Stimulated activated CD4-positive, alpha-beta T cell treated with anti-CD3 and anti-CD28 coated beads, TNF-alpha, amount 100 ng/mL, for 1 hour (primary cell): ENCODE results near the gene OPTC.
"Not testable (repeated sequence)": the region's sequence is repeated elsewhere in the genome, so short reads cannot be mapped to it uniquely, and the experiment has no call there.

ENCODE experiments used
- DNase-seq, 3 donors: peaks; one replicate each; pipeline ENCODE4 v3.0.0-alpha.2; 2020; ENCODE audit warnings: low read depth in 3 of 3, low spot score in 1 of 3

Gene OPTC

DNA sequence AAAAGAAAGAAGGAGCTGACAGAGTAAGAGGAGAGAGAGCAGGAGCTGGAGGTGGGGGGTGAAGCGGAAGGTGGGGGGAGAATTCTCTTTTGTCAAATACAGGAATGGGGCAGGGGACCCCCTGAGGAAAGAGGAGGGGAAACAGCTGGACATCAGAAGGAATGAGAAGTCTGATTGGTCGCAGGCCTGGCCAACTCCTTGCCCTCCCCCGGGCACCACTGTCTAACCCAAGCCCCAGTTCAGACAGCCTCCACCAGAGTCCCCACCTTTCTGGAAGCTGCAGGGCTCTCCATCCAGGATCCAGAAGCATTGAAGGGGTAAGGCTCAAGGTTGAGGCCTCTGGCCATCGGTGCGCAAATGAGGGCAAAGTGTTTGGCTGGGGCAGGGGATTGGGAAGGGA lies at the start of gene OPTC:
Gene OPTC (plus strand): TSS at position 253 of the 400 bp plus-strand sequence. CDS start 1,853 bp downstream, outside the sequence.
- DNase-seq: no peak

DNA sequence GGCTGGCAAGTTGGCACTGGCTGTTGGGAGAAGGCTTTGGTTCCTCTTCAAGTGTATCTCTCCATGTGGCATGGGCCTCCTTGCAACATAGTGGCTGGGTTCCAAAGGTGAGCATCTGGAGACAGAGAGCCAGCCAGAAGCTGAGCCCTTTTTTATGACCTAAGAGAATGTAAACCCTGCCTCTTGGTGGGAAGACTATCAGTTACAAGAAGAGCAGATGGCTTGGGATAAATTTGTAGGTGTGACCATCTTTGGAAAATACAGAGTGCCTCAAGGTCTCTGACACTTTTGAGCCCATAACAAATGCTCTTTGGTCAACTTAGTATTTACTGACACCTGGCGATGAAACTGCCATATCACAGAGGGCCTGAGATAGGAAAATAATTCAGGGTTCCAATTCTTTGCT lies 49.8 kb upstream of the OPTC start:
- DNase-seq: no peak

GRCh38 chr1:203447151-203447550 lies 46.8 kb upstream of the OPTC start:
- DNase-seq: no peak

GRCh38 chr1:203447598-203447997 lies 46.4 kb upstream of the OPTC start:
- not testable (repeated sequence) for DNase-seq

DNA sequence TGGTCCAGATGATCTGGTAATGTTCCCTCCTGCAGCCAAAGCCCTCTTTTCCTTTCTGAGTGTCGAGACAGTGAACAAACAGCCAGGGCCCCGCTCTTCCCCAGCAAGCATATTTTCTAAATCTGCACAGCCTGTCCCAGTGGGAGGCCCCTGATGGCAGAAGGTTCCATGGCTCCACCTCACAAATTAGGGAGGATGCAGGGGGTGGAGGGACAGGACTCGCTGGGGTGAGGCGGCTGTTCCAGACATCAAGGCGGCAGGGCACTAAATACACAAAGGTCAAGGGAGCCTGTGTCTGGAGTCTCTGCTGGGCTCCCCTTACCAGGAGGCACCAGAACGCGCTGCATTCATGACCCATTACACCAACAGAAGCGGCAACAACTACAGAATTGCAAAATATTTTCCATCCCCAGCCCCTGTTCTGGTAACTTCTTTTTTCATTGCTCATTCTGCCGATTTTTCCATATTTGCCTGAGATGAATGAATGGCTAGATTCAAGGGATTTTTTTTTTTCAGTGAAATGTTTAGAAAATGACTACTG lies 45.4 kb upstream of the OPTC start:
- no peak for DNase-seq

DNA sequence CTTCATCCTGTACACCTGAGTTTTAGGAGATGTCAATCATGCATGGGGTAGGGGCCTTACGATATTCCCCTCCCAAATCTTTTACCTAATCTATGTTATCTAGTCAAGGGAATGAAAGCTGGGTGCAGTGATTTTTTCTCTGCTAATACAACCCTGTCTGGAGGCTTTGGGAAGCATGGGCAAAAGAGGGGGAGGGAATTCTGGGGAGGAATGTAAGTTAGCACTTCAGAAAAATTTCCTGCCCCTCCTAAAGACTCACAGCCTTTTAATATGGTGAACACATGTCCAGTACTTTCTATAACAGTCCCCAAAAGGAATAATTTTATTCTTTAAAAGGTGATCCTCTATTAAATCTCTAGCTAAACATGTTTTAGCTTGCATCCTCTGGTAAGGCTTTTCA lies 44.0 kb upstream of the OPTC start:
- DNase-seq: no peak

DNA sequence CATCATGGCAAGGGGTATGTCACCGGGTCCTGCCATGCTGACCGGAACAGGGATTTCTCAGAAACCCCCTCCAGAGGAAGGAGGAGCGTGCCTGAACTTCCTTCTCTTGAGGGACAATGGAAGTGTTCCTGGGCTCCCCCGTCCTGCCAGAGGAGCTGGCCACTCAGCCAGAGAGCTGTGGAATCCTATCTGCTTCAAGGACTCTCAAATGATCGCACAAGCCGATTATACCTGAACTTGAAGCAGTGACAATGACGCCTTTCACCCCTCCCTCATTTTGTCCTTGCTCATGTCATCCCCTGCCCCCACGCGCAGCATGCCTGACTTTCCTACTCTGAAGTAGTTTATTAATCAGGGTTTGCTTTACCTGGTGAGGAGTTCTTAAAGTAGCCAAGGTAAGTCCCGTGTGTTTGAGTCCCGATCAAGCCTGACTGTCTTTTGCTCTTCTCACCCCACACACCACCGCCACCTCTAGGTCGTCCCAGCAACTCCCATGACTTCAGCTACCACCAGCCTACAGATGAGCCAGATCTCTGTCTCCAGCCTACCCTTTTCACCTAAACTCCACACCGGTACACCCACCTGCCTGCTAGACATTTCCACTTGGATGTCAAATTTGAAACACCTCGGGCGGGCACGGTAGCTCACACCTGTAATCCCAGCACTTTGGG lies 43.3 kb upstream of the OPTC start:
- no peak for DNase-seq

DNA sequence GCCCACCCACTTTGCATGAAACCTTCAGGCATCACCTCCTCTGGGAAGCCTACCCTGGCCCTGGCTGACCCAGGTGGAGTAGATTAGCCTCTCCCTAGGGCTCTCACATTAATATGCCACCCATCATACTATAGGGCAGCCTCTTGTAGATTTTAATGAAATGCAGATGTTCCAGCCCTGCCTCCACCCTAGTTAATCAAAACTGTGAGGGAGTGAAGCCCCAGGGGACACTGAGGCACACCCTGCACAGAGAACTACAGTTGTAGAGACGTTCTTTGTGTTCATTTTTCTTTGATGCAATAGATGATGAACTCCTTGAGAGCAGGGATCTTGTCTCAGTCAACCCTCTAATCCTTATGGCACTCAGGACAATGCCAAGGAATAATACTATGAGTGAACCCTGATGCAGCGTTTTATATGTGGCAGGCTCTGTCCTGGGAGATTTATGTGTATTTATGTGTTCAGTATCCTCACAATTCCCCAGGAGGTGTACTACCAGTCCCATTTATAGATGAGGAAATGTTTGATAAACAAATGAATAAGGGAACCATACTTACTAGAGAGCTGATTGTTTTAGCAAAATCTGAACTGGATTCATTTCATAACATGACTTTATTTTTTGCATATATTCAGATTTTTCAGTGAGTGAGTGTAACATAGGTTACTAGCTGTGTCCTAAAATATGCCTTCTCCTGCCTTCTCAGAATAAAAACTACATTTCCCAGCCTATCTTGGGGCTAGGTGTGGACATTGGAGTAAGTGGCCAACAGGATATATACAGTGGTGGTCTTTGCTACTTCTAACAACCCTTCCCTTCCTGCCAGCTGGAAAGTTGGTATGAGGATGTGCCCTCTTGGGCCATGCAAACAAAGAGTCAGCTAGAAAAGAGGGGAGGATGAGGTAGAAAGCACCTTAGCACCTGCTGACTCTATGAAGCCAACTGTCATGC lies 41.8 kb upstream of the OPTC start:
- no peak for DNase-seq

DNA sequence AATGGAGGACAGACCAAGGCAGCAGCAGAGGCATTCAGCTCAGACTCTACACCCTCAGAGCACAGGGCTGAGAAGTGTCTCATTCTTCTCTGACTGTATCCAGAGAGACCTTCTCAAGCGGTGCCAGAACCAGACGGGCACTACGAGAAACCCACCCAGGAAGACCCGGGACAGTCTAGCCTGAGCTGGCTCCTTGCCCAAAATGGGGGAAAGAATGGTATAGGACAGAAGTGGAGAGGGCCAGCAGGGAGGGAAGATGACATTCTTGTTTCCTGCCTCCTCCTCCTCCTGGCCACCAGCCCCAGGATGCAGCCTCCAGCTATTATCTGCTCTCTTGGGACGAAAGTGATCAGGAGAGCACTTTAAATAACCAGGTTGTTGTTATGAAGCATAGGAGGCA lies 40.9 kb upstream of the OPTC start:
- DNase-seq: no peak

DNA sequence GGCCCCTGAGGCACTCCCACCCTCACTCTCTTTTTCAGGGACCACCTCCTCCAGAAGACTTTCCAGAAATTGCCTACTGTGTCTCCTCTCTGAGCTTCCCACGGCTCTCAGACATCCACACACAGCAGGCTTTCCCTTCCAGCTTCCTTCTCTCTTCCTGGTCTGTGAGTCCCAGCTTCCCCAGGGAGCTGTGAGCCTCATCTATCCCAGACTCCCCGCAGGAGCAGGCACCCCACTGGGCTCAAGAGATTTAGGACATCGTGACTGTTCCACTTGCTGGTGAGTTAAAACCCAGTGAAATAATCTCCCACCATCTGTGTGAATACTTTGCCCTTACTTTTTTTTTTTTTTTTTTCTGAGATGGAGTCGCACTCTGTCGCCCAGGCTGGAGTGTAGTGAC lies 40.3 kb upstream of the OPTC start:
- DNase-seq: no peak

DNA sequence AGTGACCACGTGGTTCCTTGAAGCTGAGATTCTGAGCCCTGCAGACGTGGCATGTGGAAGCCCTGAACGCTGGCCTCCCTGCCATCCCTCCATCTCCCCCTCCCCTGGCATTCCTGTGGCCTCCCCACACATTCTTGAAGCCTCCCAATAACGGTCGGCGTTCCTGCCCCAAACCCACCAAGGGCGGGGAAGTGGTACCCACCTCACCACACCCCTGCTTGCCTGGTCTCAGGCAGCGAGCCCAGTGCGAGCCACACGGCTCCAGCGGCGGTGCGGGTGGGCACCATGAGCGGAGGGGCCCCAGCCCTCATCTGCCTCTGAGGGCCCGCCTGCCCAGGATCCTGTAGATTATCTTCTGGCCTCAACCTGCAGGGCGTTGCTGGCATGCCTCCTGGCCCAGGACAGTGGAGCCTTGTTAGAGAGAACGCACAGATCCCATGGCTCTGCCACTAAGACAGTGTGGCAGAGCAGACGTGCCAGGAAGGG lies 38.9 kb upstream of the OPTC start:
- DNase-seq: no peak

DNA sequence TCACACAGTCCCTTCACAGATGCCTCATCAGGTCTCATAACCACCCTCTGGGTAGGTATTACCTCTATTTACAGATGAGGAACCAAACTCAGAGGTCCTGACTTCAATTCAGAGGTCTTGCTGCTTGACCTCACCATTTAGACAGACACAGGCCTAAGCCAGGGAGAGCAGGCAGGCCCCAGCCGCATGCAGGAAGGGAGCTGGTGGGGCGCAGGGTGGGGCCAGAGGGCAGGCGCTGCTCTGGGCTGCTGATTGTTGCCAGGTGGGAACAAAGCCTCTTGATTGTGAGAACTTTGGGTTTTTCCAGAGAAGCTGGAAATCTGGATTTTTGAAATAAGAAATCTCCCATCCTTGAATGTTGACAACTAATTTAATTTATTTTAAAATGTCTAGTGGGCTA lies 38.2 kb upstream of the OPTC start:
- no peak for DNase-seq

DNA sequence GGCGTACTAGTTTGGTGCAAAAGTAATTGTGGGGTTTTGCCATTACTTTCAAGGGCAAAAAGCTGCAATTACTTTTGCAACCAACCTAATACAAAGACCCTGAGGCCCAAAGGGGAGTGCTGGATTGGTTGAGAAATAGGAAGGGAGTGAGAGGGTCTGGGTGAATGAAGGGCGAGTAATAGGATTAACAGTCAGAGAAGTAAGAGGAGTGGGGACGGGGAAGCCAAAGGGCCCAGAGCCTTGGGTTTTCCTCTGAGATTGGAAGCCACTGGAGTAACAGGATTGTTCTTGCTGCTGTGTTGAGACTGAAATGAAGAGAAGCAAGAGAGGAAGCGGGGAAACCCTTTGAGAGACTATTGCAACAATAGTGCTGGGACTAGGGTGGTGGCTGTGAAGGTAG lies 37.4 kb upstream of the OPTC start:
- DNase-seq: no peak

- no peak for DNase-seq
Measured at GRCh38 chr1:203458078-203458477, 35.9 kb upstream of the OPTC start.

- DNase-seq: no peak
Measured at GRCh38 chr1:203459671-203460201, 34.2 kb upstream of the OPTC start.

DNA sequence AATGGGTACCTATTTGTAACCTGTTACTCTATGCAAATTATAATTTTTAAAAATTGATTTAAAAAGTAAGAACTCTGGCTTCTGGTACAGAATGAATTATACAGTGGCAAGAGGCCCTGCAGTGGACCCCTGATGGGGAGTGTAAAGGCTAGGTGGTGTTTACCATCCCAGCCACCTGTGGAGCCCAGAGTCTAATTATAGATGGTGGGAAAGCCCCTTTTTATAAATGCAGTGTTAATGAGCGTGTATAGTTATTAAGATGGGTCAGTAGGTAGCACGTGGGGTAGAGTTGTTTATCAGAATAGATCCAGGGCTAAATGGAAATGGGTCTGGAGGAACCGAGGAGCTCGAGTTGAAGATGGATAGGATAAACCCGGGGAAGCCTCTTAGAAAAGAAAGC lies 32.2 kb upstream of the OPTC start:
- DNase-seq: no peak

- no peak for DNase-seq
Measured at GRCh38 chr1:203462143-203462542, 31.8 kb upstream of the OPTC start.

DNA sequence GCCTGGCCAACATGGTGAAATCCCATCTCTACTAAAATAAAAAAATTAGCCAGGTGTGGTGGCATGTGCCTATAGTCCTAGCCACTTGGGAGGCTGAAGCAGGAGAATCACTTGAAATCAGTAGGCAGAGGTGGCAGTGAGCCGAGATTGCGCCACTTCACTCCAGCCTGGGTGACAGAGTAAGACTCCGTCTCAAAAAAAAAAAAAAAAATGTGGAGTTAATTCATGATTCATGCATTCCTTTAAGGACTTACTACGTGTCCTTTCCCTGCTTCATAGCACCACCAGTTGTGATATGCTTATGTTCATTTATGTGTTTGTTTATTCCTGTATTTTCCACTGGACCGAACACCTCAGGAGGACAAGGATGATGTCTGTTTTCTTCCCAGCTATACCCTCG lies 31.1 kb upstream of the OPTC start:
- no peak for DNase-seq

GRCh38 chr1:203463469-203464062 lies 30.4 kb upstream of the OPTC start:
- no peak for DNase-seq

- no peak for DNase-seq
Measured at GRCh38 chr1:203464226-203464625, 29.7 kb upstream of the OPTC start.

- DNase-seq: no peak
Measured at GRCh38 chr1:203464743-203465142, 29.2 kb upstream of the OPTC start.
